DND-41 (cell line): ENCODE measurements around the gene METTL21A.

ENCODE experiments used
- EZH2 ChIP-seq: IDR thresholded peaks from 3 replicates; pipeline ENCODE4 v1.6.1; 2012; ENCODE audit warnings: borderline replicate concordance, low read depth, mild to moderate bottlenecking, moderate library complexity, low read length, inconsistent platforms; ENCODE audit not compliant: severe bottlenecking
- TF ChIP-seq, protein P1 (sequence below): IDR thresholded peaks from 2 replicates; pipeline ENCODE4 v1.5.1; 2012; ENCODE audit warnings: borderline replicate concordance, low read length, moderate library complexity, mild to moderate bottlenecking; ENCODE audit not compliant: poor library complexity, severe bottlenecking; ENCODE audit errors: extremely low read depth

GRCh38 chr2:207633686-207634085 is 8.5 kb upstream of the METTL21A start:
- TF ChIP-seq, protein P1, sequence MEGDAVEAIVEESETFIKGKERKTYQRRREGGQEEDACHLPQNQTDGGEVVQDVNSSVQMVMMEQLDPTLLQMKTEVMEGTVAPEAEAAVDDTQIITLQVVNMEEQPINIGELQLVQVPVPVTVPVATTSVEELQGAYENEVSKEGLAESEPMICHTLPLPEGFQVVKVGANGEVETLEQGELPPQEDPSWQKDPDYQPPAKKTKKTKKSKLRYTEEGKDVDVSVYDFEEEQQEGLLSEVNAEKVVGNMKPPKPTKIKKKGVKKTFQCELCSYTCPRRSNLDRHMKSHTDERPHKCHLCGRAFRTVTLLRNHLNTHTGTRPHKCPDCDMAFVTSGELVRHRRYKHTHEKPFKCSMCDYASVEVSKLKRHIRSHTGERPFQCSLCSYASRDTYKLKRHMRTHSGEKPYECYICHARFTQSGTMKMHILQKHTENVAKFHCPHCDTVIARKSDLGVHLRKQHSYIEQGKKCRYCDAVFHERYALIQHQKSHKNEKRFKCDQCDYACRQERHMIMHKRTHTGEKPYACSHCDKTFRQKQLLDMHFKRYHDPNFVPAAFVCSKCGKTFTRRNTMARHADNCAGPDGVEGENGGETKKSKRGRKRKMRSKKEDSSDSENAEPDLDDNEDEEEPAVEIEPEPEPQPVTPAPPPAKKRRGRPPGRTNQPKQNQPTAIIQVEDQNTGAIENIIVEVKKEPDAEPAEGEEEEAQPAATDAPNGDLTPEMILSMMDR: no peak
- no peak for TF ChIP-seq EZH2
